NK-92 (cell line): ENCODE data around the gene CISD3.

Source experiments
- DNase-seq: peaks from one replicate; lab custom pipeline; 2025; ENCODE audit not compliant: unreplicated experiment; lab: John Stamatoyannopoulos, UW

Gene CISD3

DNA sequence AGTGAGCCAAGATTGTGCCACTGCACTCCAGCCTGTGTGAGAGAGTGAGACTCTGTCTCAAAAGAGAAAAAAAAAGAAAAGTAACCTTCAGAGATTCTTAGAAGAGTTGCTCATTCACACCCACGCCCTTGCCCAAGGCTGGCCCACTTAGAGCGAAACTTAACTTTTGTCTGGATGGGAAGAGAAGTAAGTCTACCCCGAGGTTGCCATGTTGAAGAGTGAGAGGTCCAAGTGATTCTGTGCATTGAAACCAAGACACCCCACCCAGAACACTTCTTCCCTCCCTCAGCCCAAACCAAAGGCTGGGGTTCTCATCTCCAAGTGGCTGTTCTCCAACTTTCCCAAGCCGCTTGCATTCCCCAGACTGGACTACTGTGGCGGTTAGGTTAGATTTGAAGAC, 2.4 kb upstream of the CISD3 start:
- no peak for DNase-seq

DNA sequence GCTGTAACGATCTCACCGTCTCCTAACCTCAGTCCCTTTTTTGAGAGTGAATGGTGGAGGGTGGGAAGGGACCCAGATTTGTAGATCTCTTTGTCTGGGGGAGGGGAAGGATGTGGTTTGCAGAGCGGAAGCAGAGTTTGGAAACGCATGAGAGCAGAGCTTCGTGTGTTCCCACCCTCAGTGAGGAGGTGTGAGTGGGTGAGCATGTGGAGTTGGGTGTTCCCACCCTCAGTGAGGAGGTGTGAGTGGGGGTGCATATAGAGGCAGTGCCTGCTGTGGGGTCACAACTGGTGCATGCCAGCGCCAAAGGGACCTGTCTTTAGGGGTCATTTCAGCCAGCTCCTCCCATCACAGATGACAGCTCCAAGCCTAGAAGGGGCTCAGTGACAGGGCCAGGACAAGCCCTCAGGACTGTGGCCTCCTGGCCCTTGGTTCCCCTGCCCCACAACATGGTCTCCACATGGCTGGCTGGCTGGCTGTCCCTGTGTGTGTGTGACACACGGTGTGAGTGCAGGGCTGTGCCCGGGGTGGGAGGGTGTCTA, 1.8 kb upstream of the CISD3 start:
- DNase-seq: no peak

DNA sequence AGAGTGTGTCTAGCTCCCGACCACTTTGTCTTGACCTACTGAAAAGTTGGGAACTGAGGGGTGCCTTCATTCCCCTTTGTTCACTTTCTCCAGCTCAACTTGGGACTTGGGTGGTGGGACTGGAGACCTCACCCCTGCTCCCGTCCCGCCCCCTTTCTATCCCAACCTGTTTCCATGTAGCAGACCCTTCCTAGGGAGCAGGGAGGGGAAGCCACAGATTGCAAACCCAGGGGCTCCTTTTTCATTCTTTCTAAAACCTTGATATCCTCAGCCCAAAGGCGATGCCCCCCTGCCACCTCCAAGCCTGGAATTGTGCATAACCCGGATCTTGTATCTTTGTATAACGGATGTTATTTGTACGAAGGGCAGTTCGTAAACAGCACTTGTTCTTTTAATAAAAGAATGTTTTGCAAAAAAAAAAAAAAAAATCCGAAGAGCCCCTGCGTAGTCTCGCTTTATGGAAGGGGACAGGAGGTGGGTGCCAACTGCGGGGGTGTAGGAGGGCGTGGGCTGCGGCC, 714 bp upstream of the CISD3 start:
- no peak for DNase-seq

- no peak for DNase-seq
Observed at GRCh38 chr17:38730526-38731379, 612 bp downstream of the CISD3 start.

DNA sequence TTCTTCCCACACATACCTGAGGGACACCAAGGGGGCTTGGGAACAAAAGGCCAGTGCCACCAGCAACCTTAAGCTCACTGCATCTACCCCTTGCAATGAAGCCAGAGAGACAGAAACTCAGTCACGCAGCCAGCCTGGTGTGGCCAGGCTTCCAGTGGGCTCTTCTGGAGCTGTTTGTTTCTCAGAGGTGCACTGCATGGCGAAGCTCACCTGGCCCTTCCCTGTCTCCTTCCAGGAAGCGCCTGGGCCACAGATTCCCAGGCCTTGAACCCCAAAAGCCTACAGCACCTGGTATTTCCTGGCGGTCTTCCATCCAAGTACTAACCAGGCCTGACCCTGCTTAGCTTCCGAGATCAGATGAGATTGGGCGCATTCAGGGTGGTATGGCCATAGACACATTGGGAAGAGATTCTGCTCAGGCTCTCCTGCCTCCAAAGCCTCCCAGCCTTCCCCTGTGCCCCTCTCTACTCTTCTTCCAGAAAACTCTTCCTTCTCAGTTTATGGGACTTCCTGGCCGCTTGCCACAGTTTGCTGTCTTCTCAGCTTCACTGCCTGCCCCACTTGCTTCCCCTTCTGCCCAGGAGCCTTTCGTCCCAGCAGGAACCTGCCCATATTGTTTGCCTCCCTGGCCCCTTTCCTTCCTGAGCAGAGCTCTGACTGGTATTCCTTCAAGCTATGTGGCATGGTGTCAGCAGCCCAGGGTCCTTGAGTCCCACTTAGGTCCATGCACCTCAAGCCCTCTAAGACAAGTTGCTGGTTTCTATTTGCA, 1.6 kb downstream of the CISD3 start:
- no peak for DNase-seq

GRCh38 chr17:38732376-38733281, 2.5 kb downstream of the CISD3 start:
- DNase-seq: no peak

GRCh38 chr17:38733282-38733981, 3.3 kb downstream of the CISD3 start:
- DNase-seq: no peak

GRCh38 chr17:38733982-38734973, 4.1 kb downstream of the CISD3 start:
- no peak for DNase-seq

DNA sequence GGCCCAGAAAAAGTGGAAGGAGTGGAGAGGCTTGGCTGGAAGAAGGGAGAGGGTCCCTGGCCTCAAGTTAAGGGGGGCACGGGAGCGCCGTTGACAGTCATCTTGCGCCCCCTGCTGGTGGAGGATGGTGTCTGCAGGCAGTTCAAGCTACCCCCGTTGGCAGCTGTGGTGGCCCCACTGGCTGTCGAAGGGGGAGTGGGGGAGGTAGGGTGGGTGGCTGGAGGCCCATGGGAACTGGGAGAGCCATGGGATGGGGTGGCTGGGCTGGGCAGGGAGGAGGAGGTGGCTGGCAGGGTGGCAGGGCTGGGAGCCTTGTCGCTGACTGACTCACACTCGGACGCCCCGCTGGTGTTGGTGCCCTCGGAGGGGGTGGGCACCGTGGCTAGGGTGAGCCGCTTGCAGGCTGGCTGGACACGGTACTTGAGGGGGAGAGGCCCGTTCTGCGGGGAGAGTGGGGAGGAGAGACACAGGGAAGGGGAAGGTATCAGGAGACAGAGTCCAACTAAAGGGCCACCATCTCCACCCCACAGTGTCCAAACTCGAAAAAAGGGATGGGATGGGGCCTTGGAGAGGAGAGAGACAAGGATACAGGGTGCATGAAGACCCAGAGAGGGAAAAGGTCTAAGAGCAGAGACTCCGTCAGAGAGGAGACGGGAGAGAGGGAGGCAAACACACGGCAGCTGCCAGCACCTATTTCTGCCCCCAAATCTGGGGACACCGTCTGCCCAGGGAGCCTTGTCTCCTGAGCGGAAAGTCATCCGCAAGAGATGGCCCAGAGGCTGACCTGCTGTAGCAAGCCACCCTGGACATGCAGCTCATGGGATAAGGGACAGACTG, 5.2 kb downstream of the CISD3 start:
- DNase-seq: no peak

- DNase-seq: no peak
Observed at GRCh38 chr17:38738007-38738662, 8.0 kb downstream of the CISD3 start.

DNA sequence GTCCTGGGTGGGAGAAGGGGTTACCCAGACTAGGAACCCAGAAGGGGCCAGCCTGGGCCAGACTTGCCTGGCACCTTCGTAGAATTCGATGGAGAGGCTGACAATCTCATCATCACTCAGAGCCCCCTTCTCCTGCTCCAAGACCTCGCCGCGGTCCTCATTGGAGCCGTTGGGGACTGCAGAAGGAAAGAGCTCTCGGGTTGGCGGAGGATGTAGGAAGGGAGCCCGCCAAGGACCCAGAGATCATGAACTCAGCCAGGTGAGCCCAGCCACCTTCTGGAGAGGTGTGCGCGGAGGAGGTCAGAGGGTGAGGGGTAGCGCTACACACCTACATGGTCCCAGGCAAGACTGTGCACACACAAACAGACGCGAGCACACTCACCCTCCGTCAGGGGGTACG, 8.5 kb downstream of the CISD3 start:
- DNase-seq: no peak

DNA sequence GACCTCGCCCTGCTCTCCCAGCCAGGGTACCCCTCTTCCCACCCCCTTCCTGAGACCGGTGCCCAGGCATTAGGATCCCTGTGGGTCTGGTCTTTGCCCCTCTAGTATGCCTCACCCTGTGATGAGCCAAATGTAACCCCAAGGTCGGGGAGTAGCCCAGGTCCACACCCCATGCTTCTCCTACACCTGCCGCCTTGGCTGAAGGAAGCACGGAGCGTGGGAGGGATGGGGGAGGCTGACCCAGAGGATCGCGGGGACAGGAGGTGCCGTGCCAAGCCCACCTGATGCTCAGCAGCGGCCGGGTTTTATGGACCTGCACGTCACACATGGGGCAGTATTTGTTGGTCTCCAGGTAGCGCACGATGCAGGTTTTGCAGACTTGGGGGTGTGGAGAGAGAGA, 9.2 kb downstream of the CISD3 start:
- no peak for DNase-seq

GRCh38 chr17:38740044-38740443, 9.9 kb downstream of the CISD3 start:
- DNase-seq: no peak

DNA sequence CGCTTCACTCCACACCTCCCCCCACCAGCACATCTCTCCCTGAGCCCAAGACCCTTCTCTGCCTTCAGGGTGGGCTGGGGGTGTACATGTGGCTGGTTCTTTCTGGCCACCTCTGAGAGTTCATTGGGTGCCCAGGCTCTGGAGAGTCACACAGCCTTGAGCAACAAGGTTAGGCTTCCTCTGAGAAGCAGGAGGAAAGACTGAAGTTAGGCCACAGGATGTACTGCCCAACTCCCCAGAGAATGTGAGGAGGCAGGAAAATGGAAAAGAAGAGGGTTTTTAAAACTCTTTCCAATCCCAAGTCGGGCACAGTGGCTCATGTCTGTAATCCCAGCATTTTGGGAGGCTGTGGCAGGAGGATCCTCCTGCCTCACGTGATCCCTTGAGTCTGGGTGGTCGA, 10.7 kb downstream of the CISD3 start:
- no peak for DNase-seq

GRCh38 chr17:38741461-38741860, 11.3 kb downstream of the CISD3 start:
- DNase-seq: no peak

GRCh38 chr17:38741921-38742410, 11.8 kb downstream of the CISD3 start:
- no peak for DNase-seq
